Measurements from ENCODE around the gene TMOD1.
"Not testable (repeated sequence)": the region's sequence is repeated elsewhere in the genome, so short reads cannot be mapped to it uniquely, and the experiment has no call there.

Gene TMOD1

DNA sequence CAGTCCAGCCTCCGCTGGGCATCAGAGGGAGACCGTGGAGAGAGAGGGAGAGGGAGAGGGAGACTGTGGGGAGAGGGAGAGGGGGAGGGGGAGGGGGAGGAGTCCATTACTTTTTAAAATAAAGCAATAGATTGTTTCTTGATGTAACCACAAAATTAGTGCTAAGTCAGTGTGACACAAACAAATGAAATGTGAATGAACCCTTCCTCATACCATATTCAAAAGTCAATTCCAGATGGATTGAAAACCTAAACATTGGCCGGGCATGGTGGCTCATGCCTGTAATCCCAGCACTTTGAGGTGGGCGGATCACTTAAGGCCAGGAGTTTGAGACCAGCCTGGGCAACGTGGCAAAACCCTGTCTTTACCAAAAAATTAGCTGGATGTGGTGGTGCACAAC lies 2.6 kb upstream of the TMOD1 start:
- DNase-seq (ENCODE audit: low read depth in 2 of 2), result not testable (repeated sequence)

DNA sequence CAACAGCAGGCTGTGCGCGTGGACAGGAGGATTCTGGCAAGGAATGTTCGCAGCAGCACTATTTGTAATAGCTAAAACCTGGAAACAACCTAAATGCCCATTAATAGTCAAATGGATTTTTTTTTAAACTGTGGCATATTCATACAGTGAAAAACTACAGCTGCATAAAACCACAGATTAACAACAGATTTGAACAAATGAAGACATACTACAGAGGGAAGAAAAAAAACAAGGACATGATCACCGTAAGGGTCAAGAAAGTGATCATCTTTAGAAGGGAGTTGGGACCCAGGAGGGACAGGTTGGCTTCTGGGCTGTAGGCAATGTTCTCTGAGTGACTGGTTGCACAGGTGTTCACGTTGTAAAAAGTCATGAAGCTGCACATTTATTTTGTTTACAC lies 1.2 kb upstream of the TMOD1 start:
- no peak for DNase-seq (ENCODE audit: low read depth in 2 of 2)

DNA sequence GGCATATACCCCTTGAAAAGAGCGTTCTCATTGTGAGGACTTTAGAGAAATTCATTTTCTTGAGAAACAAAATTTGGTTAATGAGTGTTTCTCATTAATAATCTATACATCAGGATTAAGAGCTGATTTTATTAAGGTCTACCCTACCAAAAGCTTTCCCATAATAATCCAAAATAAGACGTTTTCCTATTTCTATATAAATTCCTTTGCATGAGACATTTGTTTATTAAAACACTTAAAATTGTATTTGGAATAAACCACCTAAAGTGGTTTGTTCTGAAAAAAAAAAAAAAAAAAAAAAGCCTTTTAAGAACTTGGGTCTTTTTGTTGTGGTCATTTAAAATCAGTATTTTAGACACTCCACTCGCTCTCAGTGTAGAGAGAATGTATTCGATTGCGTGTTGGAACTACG lies 695 bp upstream of the TMOD1 start:
- no peak for DNase-seq (ENCODE audit: low read depth in 2 of 2)

DNA sequence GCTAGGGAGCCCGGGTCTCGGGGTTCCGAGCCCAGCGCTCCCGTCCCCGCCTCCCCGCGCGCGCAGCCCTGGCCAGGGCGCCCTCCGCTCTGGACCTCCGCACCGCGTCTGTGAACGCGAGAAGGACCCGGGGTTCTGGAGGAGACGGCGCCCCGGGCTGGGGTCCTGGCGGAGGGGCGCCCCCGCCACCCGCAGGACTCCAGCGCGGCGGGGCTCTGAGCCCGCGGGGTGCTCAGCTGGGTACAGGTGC lies 431 bp downstream of the TMOD1 start:
- DNase-seq (ENCODE audit: low read depth in 2 of 2), result no peak

DNA sequence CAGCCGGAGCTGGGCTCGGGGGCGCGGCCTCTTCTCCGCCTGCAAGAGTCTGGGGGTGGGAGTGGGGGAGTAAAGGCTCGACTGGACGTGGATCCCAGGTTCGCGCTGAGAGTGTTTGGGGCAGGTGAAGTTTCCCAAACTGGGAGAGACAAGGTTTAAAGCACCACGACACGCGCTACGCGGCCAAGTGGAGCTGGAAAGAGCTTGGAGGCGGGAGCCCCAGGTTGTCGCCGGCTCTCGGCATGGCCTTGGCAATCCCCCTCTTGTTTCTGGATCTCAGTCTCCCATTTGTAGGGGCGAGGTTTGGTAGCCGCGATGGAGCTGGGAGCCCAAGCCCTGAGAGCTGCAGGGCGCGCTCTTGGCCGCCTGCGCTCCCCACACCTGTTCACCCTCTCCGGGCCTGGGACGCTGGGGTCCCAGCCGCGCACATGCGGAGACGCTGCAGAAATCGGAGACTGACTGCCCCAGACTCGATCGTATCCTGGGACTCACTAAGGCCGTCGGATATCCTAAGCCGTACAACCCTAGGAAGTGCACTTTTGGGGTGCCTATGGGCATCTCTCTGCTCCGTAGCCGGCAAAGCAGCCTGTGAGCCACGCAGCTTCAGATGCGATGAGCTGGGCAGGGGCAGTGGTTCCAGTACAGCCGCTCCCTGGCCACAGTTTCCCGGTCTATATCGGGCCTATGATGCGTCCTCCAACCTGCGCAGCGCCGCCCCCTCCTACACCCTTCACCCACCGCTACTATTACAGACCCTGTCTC lies 937 bp downstream of the TMOD1 start:
- no peak for DNase-seq (ENCODE audit: low read depth in 2 of 2)

DNA sequence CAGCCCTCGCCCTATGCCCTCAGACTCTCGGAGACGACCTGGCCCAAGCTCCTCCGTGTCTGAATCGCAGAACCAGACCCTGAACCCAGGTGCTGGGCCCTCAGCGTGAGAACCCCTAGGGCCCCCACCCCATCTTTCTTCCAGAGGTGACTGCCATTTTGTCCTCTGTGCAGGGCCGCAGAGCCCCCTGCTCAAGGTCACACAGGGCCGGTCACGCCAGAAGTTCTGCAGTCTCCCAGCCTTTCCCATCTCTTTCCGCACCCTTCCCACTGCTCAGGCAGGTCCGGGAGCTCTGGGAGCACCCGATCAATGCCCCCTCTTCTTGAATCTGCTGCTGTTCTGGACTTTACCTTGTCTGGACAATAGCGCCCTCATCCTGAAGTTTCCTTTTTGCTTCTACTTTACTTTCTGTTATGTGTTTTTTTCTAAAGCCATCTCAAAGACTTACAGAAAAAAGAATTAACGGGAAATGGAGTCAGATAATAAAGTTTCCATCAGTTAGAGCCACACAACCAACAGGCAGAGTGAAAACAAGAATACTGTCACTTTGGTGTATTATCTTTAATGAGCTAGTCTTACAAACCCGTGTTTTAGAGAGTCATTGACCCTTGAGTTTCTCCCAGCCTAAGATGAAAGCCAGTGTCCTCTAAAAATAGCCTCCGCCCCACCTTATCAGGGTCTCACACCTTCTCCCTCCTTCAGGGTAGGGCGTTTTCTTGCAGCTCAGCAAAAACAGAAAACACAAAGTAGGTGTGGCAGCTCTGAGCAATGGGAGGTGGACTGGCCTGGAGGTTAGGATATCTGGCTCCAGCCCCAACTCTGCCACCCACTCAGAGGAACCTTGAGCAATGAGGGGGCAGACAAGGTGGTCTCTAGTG lies 1.8 kb downstream of the TMOD1 start:
- DNase-seq (ENCODE audit: low read depth in 2 of 2), result no peak

DNA sequence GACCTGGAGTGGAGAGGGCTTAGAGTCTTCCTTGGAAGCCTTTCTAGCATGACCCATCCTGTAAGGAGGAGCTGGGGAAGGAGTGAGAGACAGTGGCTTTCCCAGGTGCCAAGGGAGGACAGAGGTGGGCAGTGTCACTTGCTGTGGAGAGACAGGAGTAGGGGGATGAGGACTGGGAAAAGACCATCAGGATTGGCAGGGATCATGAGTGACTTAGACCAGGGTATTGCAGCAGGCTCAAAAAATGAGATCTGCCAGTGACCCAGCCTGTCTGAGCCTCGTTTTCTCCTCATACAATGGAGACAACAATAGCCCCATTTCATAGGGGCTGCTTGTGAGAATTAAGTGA lies 2.4 kb downstream of the TMOD1 start:
- DNase-seq (ENCODE audit: low read depth in 2 of 2), result no peak

DNA sequence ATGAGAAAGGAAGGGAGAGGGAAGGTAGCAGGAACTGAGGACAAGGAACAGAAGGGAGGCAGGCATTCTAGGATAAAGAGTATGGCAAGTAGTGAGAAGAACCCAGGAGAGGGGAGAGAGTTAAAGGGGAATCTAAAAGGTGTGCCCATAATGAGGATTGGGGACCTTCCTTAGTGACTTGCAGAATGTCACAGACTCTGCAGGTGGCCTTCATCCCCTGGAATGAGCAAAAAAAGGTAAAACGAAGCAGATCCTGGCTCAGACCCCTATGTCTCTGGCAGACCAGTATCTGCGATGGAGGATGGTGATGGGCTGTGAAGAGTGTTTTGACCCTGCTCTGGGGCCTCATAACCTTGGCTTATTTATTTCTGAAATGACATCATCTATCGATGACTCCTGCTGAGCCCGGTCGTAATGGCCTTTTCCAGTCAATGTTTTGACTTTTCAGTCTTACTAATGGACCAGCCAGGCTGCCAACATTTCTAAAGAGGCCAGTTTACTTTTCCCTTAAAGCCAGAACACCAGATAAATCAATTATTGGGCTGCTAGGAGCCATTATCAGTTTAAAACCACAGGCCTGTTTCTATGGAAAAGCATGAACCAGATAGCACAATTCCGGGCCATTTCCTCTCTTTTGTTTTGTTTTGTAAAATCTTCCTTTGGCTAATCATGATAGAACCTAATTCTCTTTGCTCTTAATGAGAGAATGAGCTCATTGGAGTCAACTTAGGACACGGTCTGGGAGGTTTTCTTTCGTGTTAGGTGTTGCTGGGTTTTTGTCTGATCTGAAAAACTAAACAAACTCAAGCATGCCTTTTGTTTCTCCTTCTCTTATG lies 3.1 kb downstream of the TMOD1 start:
- no peak for DNase-seq (ENCODE audit: low read depth in 2 of 2)

DNA sequence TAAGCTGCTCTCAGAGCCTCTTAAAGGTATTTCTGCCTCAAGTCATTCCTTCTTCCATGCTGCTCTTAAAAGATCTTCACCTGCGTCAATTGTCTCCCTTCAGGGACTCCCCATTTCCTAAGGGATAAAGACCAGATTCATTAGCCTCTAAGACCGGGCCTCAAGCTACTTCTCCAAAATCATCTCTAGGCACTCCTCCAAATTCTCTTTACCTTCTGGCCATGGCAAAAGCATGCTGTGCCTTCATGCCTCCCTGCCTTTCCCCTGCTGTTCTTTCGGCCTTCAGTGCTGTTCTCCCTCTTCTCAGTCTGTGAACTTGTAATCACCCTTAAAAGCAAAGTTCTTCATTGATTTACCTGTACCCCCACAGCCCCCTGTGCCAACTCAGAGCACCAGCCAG lies 4.4 kb downstream of the TMOD1 start:
- no peak for DNase-seq (ENCODE audit: low read depth in 2 of 2)

DNA sequence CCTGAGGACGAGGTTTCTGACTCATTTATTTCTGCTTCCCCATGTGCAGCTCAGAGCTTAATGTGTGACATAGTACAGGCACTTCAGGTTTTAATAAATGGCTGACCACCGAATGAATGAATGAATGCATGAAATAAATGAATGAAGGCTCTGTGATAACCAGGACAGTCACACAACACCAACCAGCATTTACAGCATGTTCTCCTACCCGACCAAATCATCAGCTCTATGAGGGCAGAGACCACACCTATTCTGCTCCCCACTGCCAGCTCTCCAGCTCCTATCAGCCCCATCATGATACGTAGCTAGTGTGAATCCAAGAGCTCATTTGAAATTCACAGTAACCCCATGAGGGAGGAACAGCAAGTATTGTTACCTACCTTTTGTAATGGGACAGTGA lies 4.8 kb downstream of the TMOD1 start:
- DNase-seq (ENCODE audit: low read depth in 2 of 2), result no peak

DNA sequence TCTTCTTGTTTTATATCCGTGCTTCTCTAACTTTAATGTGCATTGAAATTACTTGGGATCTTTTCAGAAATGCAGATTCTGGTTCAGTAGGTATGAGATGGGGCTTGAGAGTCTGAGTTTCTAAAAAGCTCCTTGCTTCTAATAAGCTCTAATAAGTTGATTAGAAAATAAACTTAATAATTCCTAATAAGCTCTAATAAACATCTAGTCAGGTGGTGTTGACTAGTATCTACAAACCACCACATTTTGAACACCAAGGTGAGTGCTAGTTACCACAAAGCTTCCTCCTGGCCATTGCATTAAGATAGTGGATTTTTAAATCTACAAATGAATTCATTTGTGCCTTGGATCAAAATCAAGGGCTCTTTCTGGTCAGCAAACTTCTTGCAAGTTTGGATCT lies 5.3 kb downstream of the TMOD1 start:
- DNase-seq (ENCODE audit: low read depth in 2 of 2), result no peak

DNA sequence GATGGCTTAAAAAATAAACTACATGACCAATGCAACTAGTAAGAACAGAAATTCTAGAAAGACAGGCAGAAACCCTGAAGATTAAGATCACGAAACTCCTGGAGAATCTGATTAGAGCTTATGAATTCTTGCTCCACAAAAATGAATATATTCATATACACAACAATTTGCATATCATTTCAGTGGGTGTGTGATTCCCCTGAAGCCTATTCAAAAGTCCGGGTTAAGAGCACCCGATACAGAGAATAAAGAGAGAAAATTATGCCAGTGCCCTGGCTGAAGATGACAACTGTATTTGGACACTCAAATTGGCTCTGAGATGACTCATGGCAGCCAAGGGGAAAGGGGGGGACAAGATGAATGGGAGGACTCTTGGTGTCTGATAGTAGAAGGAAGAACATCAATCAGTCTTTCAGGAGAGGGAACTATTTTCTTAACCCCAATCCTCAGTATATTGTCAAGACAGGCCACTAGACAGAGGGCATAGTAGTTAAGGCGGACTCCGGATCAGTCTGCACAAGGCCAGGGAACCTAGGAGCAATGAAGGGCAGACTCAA lies 6.0 kb downstream of the TMOD1 start:
- DNase-seq (ENCODE audit: low read depth in 2 of 2), result no peak

DNA sequence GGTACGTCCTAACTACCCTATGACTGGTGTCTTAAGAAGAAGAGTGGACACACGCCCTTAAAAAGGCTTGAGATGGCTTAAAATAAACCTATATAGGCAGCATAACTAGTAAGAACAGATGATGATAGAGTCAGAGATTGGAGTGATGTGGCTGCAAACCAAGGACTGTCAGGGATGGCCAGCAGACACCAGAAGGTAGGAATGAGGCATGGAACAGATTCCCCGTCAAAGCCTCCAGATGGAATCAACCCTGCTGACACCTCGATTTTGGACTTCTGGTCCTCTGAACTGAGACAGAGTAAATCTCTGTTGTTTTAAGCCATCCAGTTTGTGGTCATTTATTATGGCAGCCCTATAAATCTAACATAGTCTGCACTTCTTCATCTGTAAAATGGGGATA lies 7.4 kb downstream of the TMOD1 start:
- no peak for DNase-seq (ENCODE audit: low read depth in 2 of 2)

DNA sequence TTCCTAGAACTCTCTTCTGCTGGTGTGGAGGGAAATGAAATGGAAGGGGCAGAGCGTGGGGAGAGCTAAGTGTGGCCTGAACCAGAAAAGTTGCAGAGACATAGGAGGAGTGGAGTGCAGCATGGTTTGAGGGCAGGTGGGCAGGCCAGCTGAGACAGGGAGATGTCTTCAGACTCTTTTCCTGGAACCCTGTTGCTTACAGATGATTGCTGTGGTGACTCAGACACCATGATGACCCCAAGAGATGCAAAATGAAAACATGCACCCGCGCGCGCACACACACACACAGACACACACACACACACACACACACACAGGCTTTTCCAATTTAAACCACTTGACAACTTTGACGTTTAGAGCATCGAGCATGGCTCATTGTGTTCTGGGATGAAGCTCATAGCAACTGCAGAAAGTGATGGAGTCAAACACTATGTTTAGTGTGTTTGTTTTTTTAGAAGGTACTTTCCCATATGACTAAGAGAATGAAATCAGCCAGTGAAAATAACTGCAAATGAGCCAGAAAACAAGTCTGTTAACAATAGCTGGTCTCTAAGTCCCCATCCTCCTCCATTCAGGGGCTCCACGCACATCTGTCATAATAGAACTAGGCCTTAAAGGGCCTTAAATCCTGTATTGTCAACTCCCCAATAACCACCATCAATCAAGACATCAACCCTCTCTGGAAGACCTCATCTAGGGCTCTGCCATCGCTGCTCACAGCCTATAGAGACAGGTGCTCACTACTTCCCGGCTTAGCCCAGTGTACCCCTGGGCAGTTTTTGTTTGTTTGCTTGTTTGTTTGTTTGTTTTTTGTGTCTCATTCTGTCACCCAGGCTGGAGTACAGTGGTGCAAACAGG lies 9.6 kb downstream of the TMOD1 start:
- no peak for DNase-seq (ENCODE audit: low read depth in 2 of 2)

DNA sequence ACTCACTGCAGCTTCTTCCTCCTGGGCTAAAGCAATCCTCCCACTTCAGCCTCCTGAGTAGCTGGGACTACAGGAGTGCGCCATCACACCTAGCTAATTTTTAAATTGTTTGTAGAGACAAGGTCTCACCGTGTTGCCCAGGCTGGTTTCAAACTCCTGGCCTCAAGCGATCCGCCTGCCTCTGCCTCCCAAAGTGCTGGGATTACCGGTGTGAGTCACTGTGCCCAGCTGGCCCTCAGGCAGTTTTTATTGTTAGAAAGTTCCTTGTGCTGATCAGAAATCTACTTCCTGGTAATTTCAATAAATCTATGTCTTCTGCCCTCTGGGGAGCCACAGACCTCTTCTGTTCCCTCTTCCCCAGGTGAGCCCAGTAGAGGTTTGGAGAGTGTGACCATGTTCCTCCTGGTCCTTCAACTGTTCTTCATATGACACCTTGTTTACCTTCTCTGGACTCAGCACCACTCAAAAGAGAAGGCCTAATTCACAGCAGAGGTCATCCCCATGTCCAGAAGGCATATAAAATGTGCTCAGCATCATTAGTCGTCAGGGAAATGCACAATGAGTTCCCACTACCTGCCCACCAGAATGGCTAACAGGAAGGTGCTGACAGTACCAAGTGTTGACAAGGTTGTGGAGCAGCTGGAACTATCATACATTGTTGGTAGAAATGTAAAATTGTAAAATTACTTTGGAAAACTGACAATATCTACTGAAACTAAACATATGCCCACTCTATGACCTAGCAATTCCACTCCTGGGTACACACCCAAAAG lies 10.4 kb downstream of the TMOD1 start:
- DNase-seq (ENCODE audit: low read depth in 2 of 2), result no peak

DNA sequence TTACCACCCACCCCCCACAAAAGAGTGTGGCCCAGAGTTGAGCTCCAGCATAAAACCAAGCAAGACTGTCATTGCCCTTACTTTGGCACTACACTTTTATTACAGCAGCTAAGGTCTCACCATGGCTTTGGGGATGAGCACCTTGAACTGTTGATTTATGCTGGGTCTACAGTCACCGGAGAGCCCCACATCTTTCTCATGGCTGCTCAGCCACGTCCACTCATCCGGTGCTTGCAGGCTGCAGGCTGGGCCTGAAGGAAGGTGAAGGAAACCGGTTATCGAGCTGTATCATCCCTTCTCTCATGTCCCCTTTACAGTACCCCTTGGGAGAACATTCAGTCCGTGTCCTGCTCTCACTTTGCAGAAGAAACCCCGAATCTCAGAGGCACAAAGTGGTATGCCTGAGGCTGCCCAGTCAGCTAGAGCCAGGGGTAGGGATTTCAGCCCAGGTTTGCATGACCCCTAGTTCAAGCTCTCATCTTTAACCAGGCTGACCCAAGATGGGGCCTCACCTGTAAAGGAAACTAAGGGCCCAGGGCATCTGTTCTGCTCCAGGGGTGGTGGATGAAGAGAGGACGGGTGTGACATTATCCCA lies 11.6 kb downstream of the TMOD1 start:
- no peak for DNase-seq (ENCODE audit: low read depth in 2 of 2)

DNA sequence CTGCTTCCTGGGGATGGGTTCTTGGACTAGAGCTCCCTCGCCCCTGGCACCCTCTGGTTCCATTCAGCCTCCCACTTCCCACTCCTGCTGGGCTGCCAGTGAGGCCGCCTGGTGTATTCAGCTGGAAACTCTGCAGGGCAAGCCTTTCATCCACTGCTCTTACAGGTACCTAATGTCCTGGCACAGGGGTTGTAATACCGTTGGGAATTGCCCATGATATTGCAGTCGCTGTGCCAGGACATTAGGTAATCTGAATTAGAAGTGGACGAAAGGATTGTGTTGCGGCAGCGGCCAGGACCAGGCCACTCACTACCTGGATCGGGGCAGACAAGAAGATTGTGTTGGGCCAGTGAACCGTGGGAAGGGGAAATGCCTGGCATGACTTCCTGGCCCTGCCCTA lies 13.1 kb downstream of the TMOD1 start:
- DNase-seq (ENCODE audit: low read depth in 2 of 2), result no peak

DNA sequence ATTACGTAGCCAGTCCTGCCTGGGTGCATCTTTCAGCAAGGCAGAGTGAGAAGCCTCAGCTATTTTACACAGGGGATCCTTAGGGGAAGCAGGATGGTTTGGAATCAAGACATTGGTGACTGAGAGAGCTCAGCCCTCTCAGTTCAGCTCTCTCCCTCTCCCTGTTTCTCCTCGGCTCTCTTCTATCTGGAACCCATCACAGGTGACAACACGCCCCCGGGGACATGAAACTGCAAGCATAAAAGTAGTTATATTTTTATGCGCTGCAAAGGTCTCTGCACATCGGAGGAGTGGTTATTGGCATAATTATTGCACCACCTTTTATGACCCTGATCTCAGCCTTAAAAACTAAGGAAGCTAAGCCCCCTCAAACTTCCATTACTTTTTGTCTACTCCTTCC lies 14.2 kb downstream of the TMOD1 start:
- no peak for DNase-seq (ENCODE audit: low read depth in 2 of 2)

DNA sequence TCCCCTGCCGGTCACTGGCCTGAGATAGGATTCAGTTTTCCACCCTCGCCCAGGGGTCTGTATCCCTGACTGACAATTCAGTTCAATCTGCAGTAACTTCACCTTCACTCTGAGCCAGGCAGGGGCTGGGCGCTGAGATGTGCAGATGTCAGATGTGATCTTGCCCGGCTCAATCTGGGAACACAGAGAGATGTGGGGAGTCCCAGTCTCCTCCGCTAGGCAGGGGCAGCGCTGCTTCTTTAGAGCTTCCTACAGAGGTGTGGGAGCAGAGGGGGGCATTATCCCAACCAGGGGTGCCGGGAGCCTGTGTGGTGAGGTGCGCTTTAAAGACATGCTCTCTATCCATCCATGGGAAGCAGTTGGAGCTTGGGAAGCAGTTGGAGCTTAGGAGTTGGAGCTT lies 14.6 kb downstream of the TMOD1 start:
- DNase-seq (ENCODE audit: low read depth in 2 of 2), result no peak

DNA sequence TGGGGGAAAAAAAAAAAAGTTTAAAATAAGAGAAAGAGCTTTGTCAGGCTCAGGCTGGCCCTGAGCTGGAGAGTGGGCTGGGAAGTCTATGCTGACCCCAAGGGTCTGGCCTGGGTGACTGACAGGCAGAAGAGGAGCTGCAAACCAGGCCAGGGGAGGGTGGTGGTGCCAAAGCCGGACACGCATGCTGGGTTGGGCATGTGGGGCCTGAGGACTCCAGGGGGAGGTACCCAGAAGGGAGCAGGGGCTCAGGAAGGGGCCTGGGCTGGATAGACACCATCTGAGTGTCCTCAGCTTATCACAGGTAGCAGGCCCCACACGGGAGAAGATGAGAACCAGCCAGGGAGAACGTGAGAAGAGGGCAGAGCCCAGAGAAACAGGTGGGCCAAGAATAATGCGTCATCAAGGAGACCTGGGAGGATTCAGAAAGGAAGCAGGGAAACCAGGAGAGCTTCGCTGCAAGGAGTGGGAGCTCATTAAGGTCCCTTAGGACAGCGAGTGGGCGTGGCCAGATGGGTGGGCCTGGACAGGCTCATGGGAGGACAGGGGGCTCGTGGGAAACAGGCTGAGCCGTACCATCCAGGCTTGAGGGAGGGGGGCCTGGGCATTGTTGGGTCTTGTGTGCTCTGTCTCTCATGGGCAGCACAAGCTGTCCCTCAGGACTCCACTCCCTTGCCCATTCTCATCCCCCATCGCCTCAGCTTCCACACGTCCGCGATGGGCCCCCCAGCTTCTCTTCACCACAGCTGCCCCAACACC lies 16.0 kb downstream of the TMOD1 start:
- no peak for DNase-seq (ENCODE audit: low read depth in 2 of 2)
